GM12878 (cell line): Measurements from ENCODE around the gene CCDC88C. TPM values are rescaled to one million over a fixed set of nuclear protein-coding genes. Genes with fewer than 3 reads are reported as not detected.

ENCODE experiments used
- BCL3 ChIP-seq: IDR thresholded peaks from 2 replicates; pipeline ENCODE4 v1.6.1; 2011; ENCODE audit warnings: borderline replicate concordance, low read depth, mild to moderate bottlenecking, moderate library complexity, low read length; ENCODE audit not compliant: insufficient read depth, poor library complexity, severe bottlenecking
- CEBPB ChIP-seq, 2 experiments: fragments of 150-350 bp in 1 of 2; IDR thresholded peaks; 2 replicates each; pipeline ENCODE4 v1.6.1; 2012 to 2014; ENCODE audit warnings: low read depth in 2 of 2, low read length in 2 of 2, borderline replicate concordance in 1 of 2, inconsistent platforms in 1 of 2
- IKZF2 ChIP-seq, 2 experiments: fragments of 450-650 bp; IDR thresholded peaks; 2 replicates each; pipeline ENCODE4 v1.6.1; 2017; ENCODE audit warnings: mild to moderate bottlenecking in 2 of 2, moderate library complexity in 2 of 2
- LARP7 ChIP-seq: fragments of 450-650 bp; IDR thresholded peaks from 2 replicates; pipeline ENCODE4 v1.6.1; 2017; ENCODE audit warnings: mild to moderate bottlenecking
- MYB ChIP-seq: fragments of 150-350 bp; IDR thresholded peaks from 2 replicates; pipeline ENCODE4 v1.6.1; 2014; ENCODE audit warnings: mild to moderate bottlenecking, low read depth, low read length, borderline replicate concordance
- NFXL1 ChIP-seq: fragments of 450-650 bp; IDR thresholded peaks from 2 replicates; pipeline ENCODE4 v1.6.1; 2017; ENCODE audit warnings: antibody characterized with exemption, mild to moderate bottlenecking, borderline replicate concordance
- PAX8 ChIP-seq: fragments of 450-650 bp; IDR thresholded peaks from 2 replicates; pipeline ENCODE4 v1.6.1; 2017; ENCODE audit warnings: mild to moderate bottlenecking, moderate library complexity
- PRDM15 ChIP-seq: fragments of 450-650 bp; formaldehyde crosslinking; IDR thresholded peaks from 2 replicates; pipeline ENCODE4 v1.4.0; 2020; ENCODE audit warnings: mild to moderate bottlenecking, moderate library complexity
- SMAD5 ChIP-seq: IDR thresholded peaks from 2 replicates; pipeline ENCODE4 v1.6.1; 2016; ENCODE audit warnings: antibody characterized with exemption, low read depth
- SREBF1 ChIP-seq: IDR thresholded peaks from 2 replicates; pipeline ENCODE4 v1.6.1; 2012; ENCODE audit warnings: mild to moderate bottlenecking, low read length
- STAT3 ChIP-seq: IDR thresholded peaks from 2 replicates; pipeline ENCODE4 v1.6.1; 2011; ENCODE audit warnings: low read depth, low read length, improper control_type of control experiment
- polyA plus RNA-seq, 11 experiments: library from polyadenylated mRNA; depleted of rRNA in 4 of 11; unstranded in 6 of 11; stranded (reverse) in 5 of 11; fragments of >200 nt; fragmentation: Nextera tagmentation in 4 of 11; fragmentation: Illumina TruSeq in 1 of 11; extraction: Ambion mirVana in 4 of 11; extraction: Trizol in 1 of 11; gene quantifications; 1 replicate in 1 of 11; 2 replicates in 10 of 11; pipeline versions ENCODE4 v1.2.1 to v1.2.3, GENCODE V29; 2011 to 2016; ENCODE audit warnings: inconsistent platforms in 2 of 11, missing spikeins in 2 of 11, low read depth in 1 of 11
- total RNA-seq, 4 experiments: library from RNA; depleted of rRNA in 3 of 4; stranded (reverse); fragments of >200 nt in 3 of 4; fragmentation: Illumina TruSeq in 1 of 4; extraction: Trizol in 1 of 4; gene quantifications; 2 replicates each; pipeline versions ENCODE4 v1.2.1 to v1.2.3, GENCODE V29; 2013 to 2021
- TF ChIP-seq, protein P1 (sequence below): IDR thresholded peaks from 2 replicates; pipeline ENCODE4 v1.6.1; 2012; ENCODE audit warnings: low read depth, low read length, improper control_type of control experiment
- TF ChIP-seq, protein P2 (sequence below): fragments of 450-650 bp; IDR thresholded peaks from 2 replicates; pipeline ENCODE4 v1.6.1; 2016; ENCODE audit warnings: mild to moderate bottlenecking
- TF ChIP-seq, protein P3 (sequence below): fragments of 450-650 bp; IDR thresholded peaks from 2 replicates; pipeline ENCODE4 v1.6.1; 2017; ENCODE audit warnings: mild to moderate bottlenecking, moderate library complexity

The CCDC88C gene
- total and polyA plus RNA-seq, 10 of the 15 experiments (the other 5 are each of a cell fraction or from before 2014, with no cell fraction given) = 4.0 to 79.6 (median 36.6) TPM

GRCh38 chr14:91323671-91324605, 93.7 kb downstream of the CCDC88C start (continued):
- TF ChIP-seq BCL3 = no peak
- TF ChIP-seq LARP7 = no peak
- TF ChIP-seq, protein P1, sequence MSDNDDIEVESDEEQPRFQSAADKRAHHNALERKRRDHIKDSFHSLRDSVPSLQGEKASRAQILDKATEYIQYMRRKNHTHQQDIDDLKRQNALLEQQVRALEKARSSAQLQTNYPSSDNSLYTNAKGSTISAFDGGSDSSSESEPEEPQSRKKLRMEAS = peak; percentile 75; the same call in 1 of the 2 replicates
- TF ChIP-seq IKZF2 (IDR thresholded peaks at IDR 0.05) = peak; percentile 74 to 76
- no peak for TF ChIP-seq SMAD5
- TF ChIP-seq PAX8 = no peak
- TF ChIP-seq PRDM15 = no peak
- TF ChIP-seq, protein P2, sequence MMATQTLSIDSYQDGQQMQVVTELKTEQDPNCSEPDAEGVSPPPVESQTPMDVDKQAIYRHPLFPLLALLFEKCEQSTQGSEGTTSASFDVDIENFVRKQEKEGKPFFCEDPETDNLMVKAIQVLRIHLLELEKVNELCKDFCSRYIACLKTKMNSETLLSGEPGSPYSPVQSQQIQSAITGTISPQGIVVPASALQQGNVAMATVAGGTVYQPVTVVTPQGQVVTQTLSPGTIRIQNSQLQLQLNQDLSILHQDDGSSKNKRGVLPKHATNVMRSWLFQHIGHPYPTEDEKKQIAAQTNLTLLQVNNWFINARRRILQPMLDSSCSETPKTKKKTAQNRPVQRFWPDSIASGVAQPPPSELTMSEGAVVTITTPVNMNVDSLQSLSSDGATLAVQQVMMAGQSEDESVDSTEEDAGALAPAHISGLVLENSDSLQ = peak; percentile 64; the same call in 1 of the 2 replicates
- TF ChIP-seq NFXL1 = no peak
- TF ChIP-seq MYB = peak; percentile 17; the same call in 1 of the 2 replicates
- no peak for TF ChIP-seq CEBPB (IDR thresholded peaks at IDR 0.05; ENCODE audit: borderline replicate concordance in 1 of 2, low read depth in 2 of 2, low read length in 2 of 2)
- no peak for TF ChIP-seq SREBF1
- no peak for TF ChIP-seq STAT3
- TF ChIP-seq, protein P3, sequence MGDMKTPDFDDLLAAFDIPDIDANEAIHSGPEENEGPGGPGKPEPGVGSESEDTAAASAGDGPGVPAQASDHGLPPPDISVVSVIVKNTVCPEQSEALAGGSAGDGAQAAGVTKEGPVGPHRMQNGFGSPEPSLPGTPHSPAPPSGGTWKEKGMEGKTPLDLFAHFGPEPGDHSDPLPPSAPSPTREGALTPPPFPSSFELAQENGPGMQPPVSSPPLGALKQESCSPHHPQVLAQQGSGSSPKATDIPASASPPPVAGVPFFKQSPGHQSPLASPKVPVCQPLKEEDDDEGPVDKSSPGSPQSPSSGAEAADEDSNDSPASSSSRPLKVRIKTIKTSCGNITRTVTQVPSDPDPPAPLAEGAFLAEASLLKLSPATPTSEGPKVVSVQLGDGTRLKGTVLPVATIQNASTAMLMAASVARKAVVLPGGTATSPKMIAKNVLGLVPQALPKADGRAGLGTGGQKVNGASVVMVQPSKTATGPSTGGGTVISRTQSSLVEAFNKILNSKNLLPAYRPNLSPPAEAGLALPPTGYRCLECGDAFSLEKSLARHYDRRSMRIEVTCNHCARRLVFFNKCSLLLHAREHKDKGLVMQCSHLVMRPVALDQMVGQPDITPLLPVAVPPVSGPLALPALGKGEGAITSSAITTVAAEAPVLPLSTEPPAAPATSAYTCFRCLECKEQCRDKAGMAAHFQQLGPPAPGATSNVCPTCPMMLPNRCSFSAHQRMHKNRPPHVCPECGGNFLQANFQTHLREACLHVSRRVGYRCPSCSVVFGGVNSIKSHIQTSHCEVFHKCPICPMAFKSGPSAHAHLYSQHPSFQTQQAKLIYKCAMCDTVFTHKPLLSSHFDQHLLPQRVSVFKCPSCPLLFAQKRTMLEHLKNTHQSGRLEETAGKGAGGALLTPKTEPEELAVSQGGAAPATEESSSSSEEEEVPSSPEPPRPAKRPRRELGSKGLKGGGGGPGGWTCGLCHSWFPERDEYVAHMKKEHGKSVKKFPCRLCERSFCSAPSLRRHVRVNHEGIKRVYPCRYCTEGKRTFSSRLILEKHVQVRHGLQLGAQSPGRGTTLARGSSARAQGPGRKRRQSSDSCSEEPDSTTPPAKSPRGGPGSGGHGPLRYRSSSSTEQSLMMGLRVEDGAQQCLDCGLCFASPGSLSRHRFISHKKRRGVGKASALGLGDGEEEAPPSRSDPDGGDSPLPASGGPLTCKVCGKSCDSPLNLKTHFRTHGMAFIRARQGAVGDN = peak; percentile 88
